Activated CD8-positive, alpha-beta memory T cell treated with anti-CD3 and anti-CD28 coated beads, Interleukin-2, amount 50 U/mL, for 1 hour (primary cell): ENCODE results near the gene SSRP1.
"Not testable (repeated sequence)": the region's sequence is repeated elsewhere in the genome, so short reads cannot be mapped to it uniquely, and the experiment has no call there.

ENCODE experiments used
- DNase-seq: peaks from one replicate; pipeline ENCODE4 v3.0.0-alpha.2; 2020; ENCODE audit errors: extremely low read depth

SSRP1 gene, protein sequence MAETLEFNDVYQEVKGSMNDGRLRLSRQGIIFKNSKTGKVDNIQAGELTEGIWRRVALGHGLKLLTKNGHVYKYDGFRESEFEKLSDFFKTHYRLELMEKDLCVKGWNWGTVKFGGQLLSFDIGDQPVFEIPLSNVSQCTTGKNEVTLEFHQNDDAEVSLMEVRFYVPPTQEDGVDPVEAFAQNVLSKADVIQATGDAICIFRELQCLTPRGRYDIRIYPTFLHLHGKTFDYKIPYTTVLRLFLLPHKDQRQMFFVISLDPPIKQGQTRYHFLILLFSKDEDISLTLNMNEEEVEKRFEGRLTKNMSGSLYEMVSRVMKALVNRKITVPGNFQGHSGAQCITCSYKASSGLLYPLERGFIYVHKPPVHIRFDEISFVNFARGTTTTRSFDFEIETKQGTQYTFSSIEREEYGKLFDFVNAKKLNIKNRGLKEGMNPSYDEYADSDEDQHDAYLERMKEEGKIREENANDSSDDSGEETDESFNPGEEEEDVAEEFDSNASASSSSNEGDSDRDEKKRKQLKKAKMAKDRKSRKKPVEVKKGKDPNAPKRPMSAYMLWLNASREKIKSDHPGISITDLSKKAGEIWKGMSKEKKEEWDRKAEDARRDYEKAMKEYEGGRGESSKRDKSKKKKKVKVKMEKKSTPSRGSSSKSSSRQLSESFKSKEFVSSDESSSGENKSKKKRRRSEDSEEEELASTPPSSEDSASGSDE

DNA sequence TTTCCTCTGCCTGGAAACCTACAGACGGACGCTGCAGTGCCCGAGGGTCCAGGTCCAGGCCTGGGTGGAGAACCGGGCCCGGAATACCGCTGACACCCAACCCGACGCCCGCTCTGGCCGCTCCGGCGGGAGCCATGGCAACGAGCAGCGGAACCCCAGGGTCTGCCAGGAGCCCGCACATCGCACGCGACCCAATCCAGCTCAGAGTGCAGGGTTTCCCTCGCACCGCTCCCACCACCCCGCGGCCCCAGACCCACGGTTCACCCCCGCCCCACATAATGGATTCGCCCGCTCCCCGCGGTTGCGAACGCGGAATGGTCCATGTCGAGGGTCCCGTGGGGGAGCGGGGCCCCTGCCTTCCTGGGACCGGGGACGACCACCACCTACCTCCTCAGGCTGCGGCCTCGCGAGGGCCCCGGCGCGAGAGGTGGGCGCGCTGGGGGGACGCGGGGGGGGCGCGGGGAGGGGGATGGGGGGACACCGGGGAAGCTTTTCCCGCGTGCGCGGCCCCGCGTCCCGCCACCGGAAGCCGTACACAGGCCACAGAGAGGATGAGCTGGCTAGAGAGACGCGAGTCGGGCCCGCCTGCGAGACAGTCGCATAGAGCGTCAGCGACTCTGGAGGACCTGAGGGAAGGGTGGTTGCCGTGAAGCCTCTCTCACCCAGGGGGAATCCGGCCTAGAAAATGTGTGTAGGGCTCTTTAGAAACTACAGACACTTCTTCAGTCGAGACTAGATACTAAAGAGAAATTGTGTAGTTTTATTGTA is at the start of gene SSRP1:
Gene SSRP1, minus strand, starts transcription at position 550 of the 768 bp plus-strand sequence. CDS start 771 bp downstream, outside the sequence.
- peak; percentile 64 for DNase-seq

DNA sequence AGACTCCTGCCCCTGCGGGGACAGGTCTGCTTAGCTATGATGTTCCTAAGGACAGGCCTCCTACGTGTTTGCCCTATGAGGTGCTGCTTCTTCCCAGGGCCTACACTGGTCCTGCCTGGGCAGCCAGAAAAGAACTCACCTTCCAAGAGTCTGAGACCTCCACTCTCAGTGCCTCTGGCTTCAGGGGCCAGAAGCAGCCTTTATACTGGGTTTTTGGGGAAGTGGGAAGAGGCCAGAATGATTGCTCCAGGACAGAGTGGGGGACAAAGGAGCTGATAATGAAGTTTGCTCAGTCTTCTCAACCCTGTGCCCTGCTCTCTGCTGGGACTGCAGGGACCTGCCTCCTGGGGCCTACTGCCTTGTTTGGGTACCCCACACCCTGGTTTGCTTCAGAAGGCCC is 45.3 kb upstream of the SSRP1 start, which contains the start of gene PRG3:
Gene PRG3, minus strand, starts transcription at position 176 of the 400 bp plus-strand sequence. CDS start 442 bp downstream, outside the sequence.
- DNase-seq, result no peak

- no peak for DNase-seq
These were observed 44.0 kb upstream of the SSRP1 start for GRCh38 chr11:57379732-57380131.

- DNase-seq, result no peak
These were observed 42.5 kb upstream of the SSRP1 start for GRCh38 chr11:57378186-57378585.

- DNase-seq, result no peak
These were observed 41.4 kb upstream of the SSRP1 start for GRCh38 chr11:57377107-57377506.

DNA sequence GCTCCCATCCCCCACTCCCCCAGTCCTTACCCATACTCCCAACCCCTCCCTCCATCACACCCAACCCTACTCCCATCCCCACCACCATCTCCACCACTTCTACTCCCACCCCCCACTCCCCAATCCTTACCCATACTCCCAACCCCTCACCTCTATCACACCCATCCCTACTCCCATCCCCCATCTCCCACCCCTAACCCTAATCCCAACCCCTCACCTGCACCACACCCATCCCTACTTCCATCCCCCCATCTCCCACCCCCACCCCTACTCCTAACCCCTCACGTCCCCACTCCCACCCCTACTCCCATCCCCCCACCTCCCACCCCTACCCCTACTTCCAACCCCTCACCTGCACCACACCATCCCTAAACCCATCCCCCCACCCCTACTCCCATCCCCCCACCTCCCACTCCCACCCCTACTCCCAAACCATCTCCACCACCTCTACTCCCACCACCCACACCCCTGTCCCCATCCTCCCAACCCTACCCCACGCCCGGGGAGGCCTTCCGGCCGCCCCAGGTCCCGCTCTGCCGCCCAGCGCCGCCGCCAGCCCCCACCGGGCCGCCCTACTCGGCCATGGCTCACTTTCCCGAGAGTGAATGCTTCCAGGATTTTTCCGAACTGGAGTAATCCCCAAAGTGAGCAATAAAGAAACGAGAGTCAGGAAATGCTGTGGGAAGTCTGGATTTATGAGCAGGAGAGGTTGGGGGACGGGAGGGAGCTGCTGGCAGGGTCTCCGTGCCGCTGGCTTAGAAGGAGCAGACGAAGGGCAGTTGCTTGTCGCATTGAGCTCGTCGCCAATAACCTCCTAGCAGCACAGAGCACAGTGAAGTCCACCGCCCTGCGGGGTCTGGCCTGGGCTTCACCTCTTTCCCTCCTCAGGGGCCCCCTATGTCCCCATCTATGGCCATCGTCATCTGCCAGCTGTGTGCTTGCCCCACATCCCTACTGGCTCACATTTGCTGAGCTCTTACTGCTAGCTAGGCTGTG is 40.7 kb upstream of the SSRP1 start:
- no peak for DNase-seq

DNA sequence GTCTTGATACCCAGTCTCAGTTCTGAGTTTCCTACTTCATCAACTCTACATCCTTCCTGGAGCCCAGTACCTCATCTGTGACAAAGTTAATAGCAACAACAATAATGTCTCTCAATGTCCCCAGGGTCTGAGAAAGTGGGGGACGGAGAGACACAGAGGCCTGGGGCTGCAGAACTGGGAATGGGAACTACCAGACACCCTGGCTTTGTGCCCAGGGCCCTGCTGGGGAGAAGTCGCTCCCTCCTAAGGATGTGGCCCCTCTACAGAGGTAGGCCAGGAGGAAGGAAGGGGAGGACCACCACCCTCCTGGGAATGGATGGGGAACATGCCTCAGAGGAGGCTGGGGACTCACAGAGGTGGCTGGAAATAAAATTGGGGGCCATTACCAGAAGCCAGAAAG is 39.8 kb upstream of the SSRP1 start:
- no peak for DNase-seq

DNA sequence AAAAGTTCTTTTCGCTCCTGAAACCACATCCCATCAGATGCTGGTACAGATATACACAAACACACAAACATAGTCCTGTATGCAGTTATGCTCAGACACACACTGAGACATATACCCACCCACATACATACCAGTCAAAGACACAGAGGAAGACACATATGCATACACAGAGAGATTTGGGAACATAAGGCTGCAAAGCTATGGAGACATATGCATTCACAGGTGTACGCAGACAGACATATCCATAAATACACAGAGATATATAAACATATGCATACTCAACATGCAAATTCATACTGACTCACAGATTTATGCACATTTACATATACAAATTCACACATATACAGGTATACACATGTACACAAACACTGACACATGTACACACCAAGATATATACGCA is 39.3 kb upstream of the SSRP1 start:
- no peak for DNase-seq

- DNase-seq, result no peak
These were observed 37.5 kb upstream of the SSRP1 start for GRCh38 chr11:57373146-57373545.

DNA sequence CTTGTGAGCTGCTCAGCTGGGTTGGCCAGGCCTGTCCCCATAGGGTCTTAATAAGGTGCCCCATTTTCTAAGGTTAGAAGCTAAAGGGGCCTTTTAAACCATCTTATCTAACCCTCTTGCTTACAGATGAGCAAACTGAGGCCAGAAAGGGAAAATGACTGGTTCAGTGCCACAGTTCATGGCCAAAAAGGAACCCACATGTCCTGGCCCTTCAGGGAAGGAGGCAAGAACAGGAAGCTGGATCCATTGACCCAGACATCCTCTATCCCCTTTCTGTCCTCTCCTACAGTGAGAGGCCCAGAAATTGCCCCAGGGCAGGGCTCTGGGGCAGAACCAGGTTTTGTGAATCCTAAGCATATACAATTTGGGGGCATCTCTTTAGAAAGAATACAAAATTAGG is 35.2 kb upstream of the SSRP1 start:
- DNase-seq, result no peak

DNA sequence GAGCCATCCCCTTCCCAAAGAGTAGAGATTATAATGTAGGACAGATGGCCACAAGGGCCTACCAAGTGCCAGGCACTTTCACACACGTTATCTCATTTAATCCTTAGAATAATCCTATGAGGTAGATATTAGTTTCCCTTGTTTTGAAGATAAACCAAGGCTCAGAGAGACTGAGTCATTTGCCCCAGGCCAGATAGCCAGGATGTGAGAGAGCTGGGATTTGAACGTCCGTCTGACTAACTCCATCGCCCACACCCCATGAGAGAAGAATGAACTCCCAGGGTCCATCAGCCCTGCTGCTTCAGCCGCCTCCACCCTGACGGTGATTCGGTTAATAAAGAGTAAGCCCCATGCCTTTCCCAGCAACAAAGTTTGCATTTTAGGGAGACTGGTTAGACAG is 34.6 kb upstream of the SSRP1 start:
- no peak for DNase-seq

DNA sequence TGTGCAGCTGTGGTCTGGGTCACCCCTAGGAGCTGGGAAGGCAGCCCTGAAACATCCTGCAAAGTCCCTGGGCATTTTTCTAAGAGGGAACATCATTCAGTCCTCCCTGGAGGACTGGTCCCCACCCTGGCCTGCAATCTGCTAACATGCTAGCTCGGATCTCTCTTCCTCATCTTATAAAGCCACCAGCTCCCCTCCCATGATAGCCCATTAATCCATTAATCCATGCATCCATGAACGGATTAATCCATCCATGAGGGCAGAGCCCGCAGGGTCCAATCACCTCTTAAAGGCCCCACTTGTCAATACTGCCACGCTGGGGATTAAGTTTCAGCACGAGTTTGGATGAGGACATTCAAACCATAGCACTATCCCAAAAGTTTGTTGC is 33.1 kb upstream of the SSRP1 start:
- no peak for DNase-seq

GRCh38 chr11:57368106-57368844 is 32.6 kb upstream of the SSRP1 start:
- DNase-seq, result no peak

- no peak for DNase-seq
These were observed 29.4 kb upstream of the SSRP1 start for GRCh38 chr11:57364851-57365660.

DNA sequence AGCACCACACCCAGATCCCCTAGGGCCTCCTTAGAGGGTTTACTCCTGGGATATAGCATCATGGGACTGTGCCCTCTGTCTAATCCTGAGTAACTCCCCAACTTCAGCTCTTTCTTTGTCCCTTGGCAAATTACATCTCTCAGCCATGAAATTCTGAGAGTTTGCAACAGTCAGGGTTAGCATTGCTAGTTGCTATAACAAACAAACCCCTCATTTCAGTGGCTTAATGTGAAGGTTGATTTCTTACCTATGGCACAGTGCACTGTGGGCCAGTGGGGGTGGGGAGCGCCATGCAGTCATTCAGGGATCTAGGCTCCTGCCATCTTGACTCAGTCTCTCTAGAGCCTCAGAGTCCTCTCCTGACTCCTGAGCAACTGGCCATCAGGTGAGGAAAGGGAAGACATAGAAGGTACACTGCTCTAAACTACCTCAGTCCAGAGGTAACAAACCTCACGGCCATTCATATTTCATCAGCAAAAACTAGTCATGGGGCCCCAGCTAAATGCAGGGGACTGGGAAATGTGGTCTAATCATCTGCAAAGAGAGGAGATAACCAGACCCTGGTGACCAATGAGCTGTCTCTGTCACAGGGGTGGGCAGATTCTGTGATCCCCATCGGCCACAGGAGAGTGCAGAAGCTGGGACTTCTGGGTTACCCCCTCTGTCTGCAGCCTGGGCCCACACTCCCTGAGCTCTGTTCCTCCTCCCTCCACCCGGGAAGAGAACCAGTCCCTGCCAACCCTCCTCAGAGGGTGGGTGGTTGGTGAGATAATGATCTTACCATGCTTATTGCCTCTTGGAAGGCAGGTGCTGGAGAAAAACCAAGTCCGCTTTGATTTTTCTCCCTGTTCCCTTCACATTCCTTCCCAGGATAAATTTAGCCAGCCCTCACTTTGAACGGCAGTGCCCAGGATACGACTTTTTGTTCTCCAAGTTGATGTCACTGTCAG is 27.7 kb upstream of the SSRP1 start:
- DNase-seq, result no peak

DNA sequence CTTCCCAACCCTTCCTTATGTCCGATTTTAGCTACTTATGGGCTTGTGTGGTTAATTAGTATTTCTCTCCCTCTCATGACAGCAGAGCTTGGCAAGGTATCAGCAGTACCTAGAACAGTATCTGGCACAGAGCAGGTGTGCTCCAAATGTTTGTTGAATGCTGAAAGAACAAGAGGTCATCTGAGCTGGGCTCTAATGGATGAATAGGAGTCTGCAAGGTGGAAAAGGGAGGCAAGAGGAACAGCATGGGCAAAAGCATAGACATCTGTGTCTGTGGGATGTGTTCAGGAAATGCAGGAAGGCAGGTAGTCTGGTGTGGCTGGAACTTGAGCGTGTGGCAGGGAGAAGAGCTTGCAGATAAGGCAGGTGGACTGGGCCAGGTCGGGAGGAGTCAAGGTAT is 26.2 kb upstream of the SSRP1 start:
- no peak for DNase-seq

DNA sequence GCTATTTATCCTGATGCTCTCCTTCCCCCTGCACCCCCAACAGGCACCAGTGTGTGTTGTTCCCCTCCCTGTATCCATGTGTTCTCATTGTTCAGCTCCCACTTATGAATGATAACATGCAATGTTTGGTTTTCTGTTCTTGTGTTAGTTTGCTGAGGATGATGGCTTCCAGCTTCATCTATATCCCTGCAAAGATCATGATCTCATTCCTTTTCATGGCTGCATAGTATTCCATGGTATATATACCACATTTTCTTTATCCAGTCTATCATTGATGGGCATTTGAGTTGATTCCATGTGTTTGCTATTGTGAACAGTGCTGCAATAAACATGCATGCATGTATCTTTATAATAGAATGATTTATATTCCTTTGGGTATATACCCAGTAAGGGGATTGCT is 25.7 kb upstream of the SSRP1 start:
- not testable (repeated sequence) for DNase-seq

DNA sequence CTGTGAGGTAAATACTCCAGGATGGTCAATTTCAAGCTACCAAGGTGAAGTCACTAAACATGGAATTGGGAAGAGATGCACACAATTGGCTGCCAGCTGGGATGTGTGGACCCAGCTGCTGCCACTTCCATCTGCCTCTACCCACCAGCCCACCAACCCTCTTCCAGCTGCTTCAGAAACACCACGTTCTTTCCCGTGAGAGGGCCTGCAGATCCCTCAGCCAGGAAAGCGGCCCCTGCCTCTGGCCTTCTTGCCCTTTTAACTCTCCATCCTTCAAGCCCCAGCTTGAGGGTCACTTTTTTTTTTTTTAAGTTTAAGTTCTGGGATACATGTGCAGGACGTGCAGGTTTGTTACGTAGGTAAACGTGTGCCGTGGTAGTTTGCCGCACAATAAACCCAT is 25.3 kb upstream of the SSRP1 start:
- DNase-seq, result no peak
